Activated naive CD4-positive, alpha-beta T cell treated with anti-CD3 and anti-CD28 coated beads, Interleukin-2, amount 10 ng/mL, durations not matched to agents 7 days and 5 days (primary cell): ENCODE measurements around the gene UBQLN4.
A peak's percentile ranks its signal among the peaks of the same experiment; 100 is the strongest.

ENCODE experiments used
- CTCF ChIA-PET: fragments of 350-600 bp; sonication (Branson Sonifier 250); formaldehyde crosslinking; loops from one replicate; lab custom pipeline; 2021; ENCODE audit warnings: antibody characterized with exemption; lab: Charles Lee
- DNase-seq: peaks from one replicate; pipeline ENCODE4 v3.0.0-alpha.2; 2020
- H3K27ac Mint-ChIP-seq: one replicate; pipeline ENCODE4 v1.8.0; 2021; ENCODE audit warnings: mild to moderate bottlenecking, moderate library complexity, mixed read lengths
- H3K27me3 Mint-ChIP-seq: one replicate; pipeline ENCODE4 v1.8.0; 2021; ENCODE audit warnings: mild to moderate bottlenecking, mixed read lengths
- H3K36me3 Mint-ChIP-seq: one replicate; pipeline ENCODE4 v1.8.0; 2021; ENCODE audit warnings: mixed read lengths
- H3K4me1 Mint-ChIP-seq: one replicate; pipeline ENCODE4 v1.8.0; 2021; ENCODE audit warnings: mixed read lengths
- H3K4me3 Mint-ChIP-seq: one replicate; pipeline ENCODE4 v1.8.0; 2021; ENCODE audit warnings: mild to moderate bottlenecking, moderate library complexity, mixed read lengths
- H3K9me3 Mint-ChIP-seq: one replicate; pipeline ENCODE4 v1.8.0; 2021; ENCODE audit warnings: mixed read lengths

UBQLN4 gene

DNA sequence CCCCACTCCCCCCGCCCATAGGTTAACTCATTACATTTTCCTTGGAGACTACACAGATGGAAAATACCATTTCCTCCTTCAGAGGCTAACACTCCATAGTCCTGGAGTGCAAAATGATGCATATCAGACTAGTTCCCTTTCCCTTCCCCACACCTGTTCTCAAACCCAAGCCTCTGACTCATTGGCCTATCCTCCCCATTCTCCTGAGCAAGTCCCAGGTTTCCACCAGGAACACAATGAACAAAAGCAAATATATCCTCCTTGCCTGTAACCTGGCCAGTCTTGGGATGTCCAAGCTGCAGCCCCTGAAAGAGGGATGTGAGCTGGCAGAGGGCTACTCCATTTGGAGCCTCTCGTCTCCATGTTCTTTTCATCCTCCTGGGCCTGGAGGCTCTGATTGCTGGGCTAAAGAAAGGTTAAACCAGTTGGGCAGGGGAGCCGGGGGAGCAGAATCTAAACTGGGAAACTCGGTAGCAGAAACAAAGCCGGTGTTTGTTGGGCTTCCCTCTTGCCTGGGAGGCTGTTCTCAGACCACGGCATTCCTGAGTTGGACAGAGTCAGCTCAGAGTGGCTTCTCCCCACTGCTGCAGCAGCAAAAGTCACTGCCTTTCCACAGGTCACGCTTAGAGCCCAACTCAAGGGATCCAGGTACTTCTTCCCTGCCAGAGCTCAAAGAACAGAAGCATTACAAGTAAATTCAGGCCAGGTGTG lies 46.8 kb downstream of the UBQLN4 start:
- Mint-ChIP-seq H3K4me1 (peaks cover 40% of the 10 kb centered on the region), H3K27ac (no peak overlapping the region)
- CTCF ChIA-PET = interaction anchor here (0.7 to 0.9 kb wide), 2 partner anchors 46 to 139 kb away, joined by 3 to 4 read pairs; partner anchors contain the start of gene UBQLN4

GRCh38 chr1:156004843-156005584 lies 48.6 kb downstream of the UBQLN4 start:
- peak overlapping the region; percentile 38 for H3K4me3 Mint-ChIP-seq

More for the DNA sequence above, 46.8 kb downstream of the UBQLN4 start:
- DNase-seq = no peak
- H3K27me3 Mint-ChIP-seq = peaks cover 13% of the 10 kb centered on the region
- peaks cover 41% of the 10 kb centered on the region for H3K36me3 Mint-ChIP-seq
- H3K9me3 Mint-ChIP-seq = no peaks in the 10 kb centered on the region
- H3K4me3 Mint-ChIP-seq = no peak overlapping the region

GRCh38 chr1:156003923-156004188 lies 49.7 kb downstream of the UBQLN4 start:
- Mint-ChIP-seq H3K9me3 (no peaks in the 10 kb centered on the region), H3K4me3 (no peak overlapping the region), H3K27me3 (peaks cover 17% of the 10 kb centered on the region), H3K36me3 (peaks cover 19% of the 10 kb centered on the region), H3K4me1 (peaks cover 38% of the 10 kb centered on the region), H3K27ac (no peak overlapping the region)
- CTCF ChIA-PET = interaction anchor here (0.6 to 3.2 kb wide), 3 partner anchors 8 to 66 kb away, joined by 3 to 11 read pairs (median 3); no protein-coding TSS in a partner anchor
- no peak for DNase-seq

More at GRCh38 chr1:156004843-156005584, 48.6 kb downstream of the UBQLN4 start:
- H3K4me1 Mint-ChIP-seq = peaks cover 40% of the 10 kb centered on the region
- no peaks in the 10 kb centered on the region for H3K9me3 Mint-ChIP-seq
- peak; percentile 49 for DNase-seq
- CTCF ChIA-PET = interaction anchor here (0.7 to 3.2 kb wide), 2 partner anchors 15 to 128 kb away, joined by 3 to 11 read pairs; no protein-coding TSS in a partner anchor
- H3K27me3 Mint-ChIP-seq = peaks cover 17% of the 10 kb centered on the region
- H3K27ac Mint-ChIP-seq = peak overlapping the region; percentile 86
- H3K36me3 Mint-ChIP-seq = peaks cover 26% of the 10 kb centered on the region

- Mint-ChIP-seq H3K4me1 (peaks cover 34% of the 10 kb centered on the region), H3K36me3 (peaks cover 12% of the 10 kb centered on the region), H3K9me3 (no peaks in the 10 kb centered on the region), H3K27me3 (peaks cover 17% of the 10 kb centered on the region), H3K27ac (peak overlapping the region; percentile 68), H3K4me3 (no peak overlapping the region)
- no peak for DNase-seq
- CTCF ChIA-PET = interaction anchor here (0.6 to 3.2 kb wide), 4 partner anchors 12 to 724 kb away, joined by 3 to 11 read pairs (median 4); no protein-coding TSS in a partner anchor
Observed at GRCh38 chr1:156002188-156002911, 51.2 kb downstream of the UBQLN4 start.

DNA sequence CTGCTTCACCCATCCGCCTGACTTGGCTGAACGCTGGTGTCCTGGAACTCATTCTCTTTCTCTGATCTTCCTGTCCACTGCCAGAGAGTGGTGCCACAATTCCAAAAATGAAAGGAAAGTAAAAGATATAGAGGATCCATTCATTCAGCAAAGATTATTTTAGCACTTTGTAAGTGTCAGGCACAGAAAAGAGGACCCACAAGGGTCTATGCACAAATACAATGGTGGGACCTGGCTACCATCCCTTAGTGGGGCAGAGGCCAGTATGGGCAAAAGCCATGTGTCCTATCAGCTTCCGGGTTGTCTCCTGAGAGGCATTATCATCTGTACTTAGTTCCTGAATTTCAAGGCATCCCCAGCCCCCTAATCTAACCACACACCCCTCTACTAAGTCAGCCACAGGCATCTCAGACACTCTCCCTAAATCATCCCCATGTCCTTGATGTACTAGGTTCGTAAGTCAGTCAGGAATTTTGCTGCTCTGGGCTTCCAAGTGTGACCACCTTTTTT lies 51.9 kb downstream of the UBQLN4 start:
- Mint-ChIP-seq H3K27me3 (peaks cover 17% of the 10 kb centered on the region), H3K27ac (no peak overlapping the region), H3K9me3 (no peaks in the 10 kb centered on the region), H3K36me3 (peaks cover 5% of the 10 kb centered on the region), H3K4me3 (no peak overlapping the region), H3K4me1 (peaks cover 32% of the 10 kb centered on the region)
- CTCF ChIA-PET = interaction anchor here (0.6 to 1.8 kb wide), 3 partner anchors 64 to 725 kb away, joined by 3 to 5 read pairs (median 3); no protein-coding TSS in a partner anchor
- DNase-seq = no peak

GRCh38 chr1:156001021-156001661 lies 52.5 kb downstream of the UBQLN4 start:
- Mint-ChIP-seq H3K27me3 (peaks cover 17% of the 10 kb centered on the region), H3K4me3 (no peak overlapping the region), H3K9me3 (no peaks in the 10 kb centered on the region), H3K27ac (no peak overlapping the region), H3K36me3 (peaks cover 4% of the 10 kb centered on the region), H3K4me1 (peaks cover 28% of the 10 kb centered on the region)
- CTCF ChIA-PET = interaction anchor here (0.7 to 2.4 kb wide), 4 partner anchors 11 to 66 kb away, joined by 3 to 11 read pairs (median 4); no protein-coding TSS in a partner anchor
- no peak for DNase-seq

- H3K9me3 Mint-ChIP-seq = no peaks in the 10 kb centered on the region
- no peak overlapping the region for H3K27ac Mint-ChIP-seq
- no peaks in the 10 kb centered on the region for H3K36me3 Mint-ChIP-seq
- H3K4me1 Mint-ChIP-seq = peaks cover 25% of the 10 kb centered on the region
- H3K27me3 Mint-ChIP-seq = peaks cover 23% of the 10 kb centered on the region
- CTCF ChIA-PET = interaction anchor here (2.4 kb wide), 1 partner anchor 10 kb away, joined by 11 read pairs; no protein-coding TSS in a partner anchor
- no peak for DNase-seq
- H3K4me3 Mint-ChIP-seq = no peak overlapping the region
Observed at GRCh38 chr1:155999964-156000363, 53.6 kb downstream of the UBQLN4 start.

- peaks cover 10% of the 10 kb centered on the region for H3K4me1 Mint-ChIP-seq
- CTCF ChIA-PET = interaction anchor here (1.1 to 1.5 kb wide), 3 partner anchors 8 to 58 kb away, joined by 3 to 6 read pairs (median 3); no protein-coding TSS in a partner anchor
- H3K36me3 Mint-ChIP-seq = no peaks in the 10 kb centered on the region
Observed at GRCh38 chr1:155996166-155996565, 57.4 kb downstream of the UBQLN4 start.

DNA sequence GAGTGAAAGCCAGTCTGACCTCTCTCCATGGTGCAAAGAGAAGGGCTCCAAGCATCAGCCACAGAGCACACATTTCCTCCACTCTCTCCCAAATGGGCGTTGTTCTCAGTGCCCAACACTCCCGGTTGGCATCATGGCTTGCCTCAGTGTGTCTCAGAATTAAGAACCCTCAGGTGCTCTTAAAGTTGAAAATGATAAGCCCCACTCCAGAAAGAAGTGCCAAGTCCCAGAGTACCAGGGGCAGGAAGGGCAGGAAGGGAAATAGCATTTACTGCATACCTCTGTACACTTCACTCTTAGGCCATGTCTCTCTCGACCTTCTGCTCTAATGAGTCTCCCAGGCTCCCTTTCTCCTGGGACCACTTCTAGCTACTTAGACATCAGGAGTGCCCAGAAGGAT lies 60.0 kb downstream of the UBQLN4 start:
- Mint-ChIP-seq H3K9me3 (no peaks in the 10 kb centered on the region), H3K27me3 (peaks cover 18% of the 10 kb centered on the region), H3K27ac (no peak overlapping the region), H3K4me1 (peaks cover 28% of the 10 kb centered on the region), H3K36me3 (no peaks in the 10 kb centered on the region), H3K4me3 (no peak overlapping the region)
- CTCF ChIA-PET = interaction anchor here (7.6 kb wide), 1 partner anchor 55 kb away, joined by 130 read pairs; the partner anchor contains the start of gene RXFP4
- DNase-seq = no peak

More at GRCh38 chr1:155996166-155996565, 57.4 kb downstream of the UBQLN4 start:
- no peak for DNase-seq
- H3K27me3 Mint-ChIP-seq = peaks cover 21% of the 10 kb centered on the region
- H3K9me3 Mint-ChIP-seq = no peaks in the 10 kb centered on the region
- no peak overlapping the region for H3K4me3 Mint-ChIP-seq
- no peak overlapping the region for H3K27ac Mint-ChIP-seq

DNA sequence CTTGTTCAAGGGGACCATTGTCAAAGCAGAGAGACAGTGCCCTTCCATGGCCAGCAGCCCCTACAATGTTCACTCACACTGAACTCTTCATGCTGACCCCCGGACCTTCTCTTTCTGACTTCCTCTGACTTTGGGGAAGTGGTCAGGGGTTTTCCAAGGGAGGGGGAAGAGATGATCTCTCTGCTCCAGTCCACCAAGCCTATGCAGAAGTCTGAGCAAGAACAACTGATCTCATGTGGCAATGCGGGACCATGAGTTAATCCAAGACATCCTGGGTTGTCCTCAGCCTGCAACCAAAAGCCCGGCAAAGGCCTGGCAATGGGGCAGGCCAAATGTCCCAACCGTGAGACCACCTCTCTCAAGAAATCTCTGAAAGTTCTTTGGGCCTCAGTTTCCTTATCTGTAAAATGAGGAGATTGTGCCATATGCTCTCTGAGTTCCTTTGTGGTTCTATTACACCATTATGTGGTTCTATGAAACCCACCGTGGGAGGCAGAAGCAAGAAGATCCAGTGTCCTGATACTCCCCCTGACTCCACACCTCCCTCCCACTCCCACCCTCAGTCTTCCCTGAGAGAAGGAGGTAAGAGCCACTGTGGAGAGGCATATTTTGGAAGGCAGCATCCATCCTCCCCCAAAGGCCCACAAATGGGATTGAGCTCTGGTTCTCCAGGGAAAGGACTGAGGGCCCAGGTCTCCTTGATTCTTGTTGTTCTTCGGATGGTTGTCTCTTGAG lies 63.4 kb downstream of the UBQLN4 start:
- H3K27me3 Mint-ChIP-seq = peaks cover 13% of the 10 kb centered on the region
- H3K27ac Mint-ChIP-seq = no peak overlapping the region
- no peaks in the 10 kb centered on the region for H3K9me3 Mint-ChIP-seq
- CTCF ChIA-PET = interaction anchor here (0.6 to 7.6 kb wide), 23 partner anchors 10 to 131 kb away, joined by 3 to 130 read pairs (median 6); partner anchors contain the start of genes ARHGEF2, KHDC4, RXFP4 and SYT11
- H3K4me3 Mint-ChIP-seq = no peak overlapping the region
- DNase-seq = no peak
- H3K4me1 Mint-ChIP-seq = peaks cover 22% of the 10 kb centered on the region
- no peaks in the 10 kb centered on the region for H3K36me3 Mint-ChIP-seq

DNA sequence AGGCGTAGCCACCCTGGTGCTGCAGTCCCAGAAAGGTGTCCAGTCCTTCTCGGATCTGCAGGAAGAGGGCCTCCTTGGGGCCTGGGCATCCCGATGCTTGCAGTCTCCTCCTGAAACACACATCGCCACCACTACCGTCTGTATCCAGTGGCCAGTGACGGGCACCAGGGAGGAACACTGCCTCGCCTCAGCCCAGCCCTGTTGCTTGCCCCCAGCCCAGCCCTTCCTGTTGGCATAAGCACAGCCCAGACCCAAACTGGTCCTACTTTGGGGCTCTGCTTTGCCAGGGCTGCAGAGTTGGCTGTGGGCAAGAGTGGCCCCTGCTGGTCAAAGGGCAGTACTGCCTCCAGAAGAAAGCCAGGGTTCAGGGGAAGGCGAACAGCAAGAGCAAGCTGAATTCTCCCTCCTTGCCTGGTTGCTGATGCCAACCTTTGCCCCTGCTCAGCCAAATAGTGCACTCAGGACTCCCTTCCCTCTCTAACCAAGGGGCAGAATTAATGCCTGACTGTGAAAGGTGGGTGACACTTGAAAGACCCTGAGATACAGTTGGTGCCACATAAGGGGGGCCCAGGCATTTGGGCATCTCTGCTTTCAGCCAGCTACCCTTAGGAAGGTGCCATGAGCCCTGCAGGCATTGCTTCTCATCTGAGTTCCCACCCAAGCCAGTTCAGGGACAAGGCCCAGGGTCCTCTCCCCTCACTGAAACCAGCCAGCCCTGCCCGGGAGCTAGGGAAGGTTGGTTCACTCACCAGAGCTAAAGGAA lies 64.2 kb downstream of the UBQLN4 start:
- H3K9me3 Mint-ChIP-seq = no peaks in the 10 kb centered on the region
- no peaks in the 10 kb centered on the region for H3K36me3 Mint-ChIP-seq
- peaks cover 20% of the 10 kb centered on the region for H3K4me1 Mint-ChIP-seq
- H3K27me3 Mint-ChIP-seq = peaks cover 6% of the 10 kb centered on the region
- no peak overlapping the region for H3K4me3 Mint-ChIP-seq
- DNase-seq = peak; percentile 88
- no peak overlapping the region for H3K27ac Mint-ChIP-seq
- CTCF ChIA-PET = interaction anchor here (0.6 to 7.6 kb wide), 23 partner anchors 9 to 130 kb away, joined by 3 to 130 read pairs (median 6); partner anchors contain the start of genes ARHGEF2, KHDC4, RXFP4 and SYT11
